ENCODE results near the gene SND1. TPM values are rescaled to one million over a fixed set of nuclear protein-coding genes. Genes with fewer than 3 reads are reported as not detected.
"Not testable (repeated sequence)": the region's sequence is repeated elsewhere in the genome, so short reads cannot be mapped to it uniquely, and the experiment has no call there.

Gene SND1
- total RNA-seq, 4 donors from 2014 or later = 55.5 to 305 (median 80.1) TPM

DNA sequence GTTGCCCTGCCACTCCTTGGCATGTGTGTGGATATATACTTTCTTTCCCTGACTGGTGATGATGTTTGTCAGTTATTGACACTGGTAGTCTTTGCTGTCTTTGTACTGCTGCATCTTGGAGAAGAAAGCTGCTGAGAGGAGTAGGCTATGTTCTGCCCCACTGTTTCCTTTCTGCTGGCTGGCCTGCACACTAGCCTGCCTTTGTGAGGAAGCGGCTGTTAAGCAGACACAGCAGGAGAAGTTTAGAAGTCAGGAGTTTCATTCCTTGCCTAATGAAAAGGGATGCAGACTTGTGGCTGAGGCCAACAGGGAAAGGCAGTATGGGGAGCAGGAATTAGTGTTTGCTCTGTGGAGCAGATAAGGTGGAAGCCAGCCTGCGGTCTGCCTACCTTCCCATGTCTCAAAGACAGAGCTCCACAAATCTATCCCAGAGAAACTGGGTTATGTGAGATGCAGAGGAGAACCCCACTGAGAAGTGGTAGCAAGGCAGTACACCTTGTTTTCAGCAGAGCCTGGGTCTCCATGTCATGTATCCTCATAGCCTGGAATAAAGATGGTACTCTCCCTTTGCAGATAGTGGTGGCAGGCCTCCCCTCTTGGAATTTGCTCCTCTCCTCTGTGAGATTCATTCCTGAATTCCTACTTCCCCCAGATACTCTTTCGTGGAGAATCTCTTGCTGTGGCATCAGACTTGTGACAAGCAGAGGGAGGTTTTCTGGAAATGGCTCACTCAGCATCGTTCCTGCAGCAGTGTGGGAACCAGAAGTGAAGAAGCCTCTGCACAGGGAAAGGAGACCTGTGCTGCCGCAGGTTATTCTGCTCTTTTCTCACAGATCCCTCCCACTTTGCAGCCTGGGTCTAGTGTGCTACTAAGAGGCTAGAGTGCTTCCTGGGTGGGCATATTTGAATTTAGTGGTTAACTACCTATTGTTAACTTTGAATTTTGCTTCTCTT lies 249.0 kb downstream of the SND1 start:
- H3K27ac ChIP-seq = no peak overlapping the region
- TF ChIP-seq CTCF (IDR thresholded peaks at IDR 0.05) = no peak
- no peak for TF ChIP-seq POLR2A (IDR thresholded peaks at IDR 0.05)
- H3K27me3 ChIP-seq = no peaks in the 10 kb centered on the region
- no peak for DNase-seq
- no peaks in the 10 kb centered on the region for H3K36me3 ChIP-seq
- H3K4me1 ChIP-seq = peaks cover 0 to 28% (median 1%) of the 10 kb centered on the region in 4 donors
- H3K4me3 ChIP-seq = no peak overlapping the region
- no peaks in the 10 kb centered on the region for H3K9me3 ChIP-seq

DNA sequence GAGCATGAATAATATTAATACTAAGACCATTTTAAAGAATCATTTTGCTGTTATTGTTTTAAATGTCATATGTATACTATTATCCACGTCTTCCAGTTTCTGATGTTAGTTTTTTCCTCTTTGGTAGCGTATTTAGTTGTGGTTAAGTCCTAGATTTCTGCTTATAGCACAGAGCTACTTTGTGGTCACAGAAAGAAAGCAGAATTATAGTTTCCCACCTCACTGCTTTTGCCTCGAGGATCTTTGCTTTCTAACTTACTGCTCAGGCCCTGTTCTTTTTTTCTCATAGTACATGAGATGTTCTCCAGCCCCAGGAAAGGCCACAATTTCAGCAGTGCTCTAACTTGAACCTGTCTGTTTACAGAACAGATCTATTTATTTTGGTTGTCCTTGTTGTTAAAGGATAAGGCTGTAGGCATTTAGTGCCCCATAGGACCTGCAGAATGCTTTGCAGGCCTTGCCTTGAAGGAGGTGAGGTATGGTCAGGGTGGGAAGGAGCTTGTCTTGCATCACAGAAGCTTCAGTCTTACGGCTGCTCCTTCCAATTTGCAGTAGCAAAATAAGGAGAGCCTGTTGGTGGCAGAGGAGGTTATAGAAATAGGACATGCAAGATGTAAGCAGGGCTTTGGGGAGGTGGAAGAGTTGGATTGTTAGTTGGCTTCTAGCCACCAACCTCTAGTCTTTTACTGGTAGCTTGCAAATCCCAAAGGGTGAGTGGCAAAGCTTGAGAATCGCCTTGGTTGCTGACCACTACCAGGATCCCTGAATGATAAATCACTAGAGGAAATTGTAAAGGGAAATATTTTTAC lies 250.1 kb downstream of the SND1 start:
- H3K4me1 ChIP-seq = peaks cover 0 to 34% (median 1%) of the 10 kb centered on the region in 4 donors
- no peaks in the 10 kb centered on the region for H3K27me3 ChIP-seq
- no peak overlapping the region for H3K4me3 ChIP-seq
- H3K9me3 ChIP-seq = no peaks in the 10 kb centered on the region
- H3K27ac ChIP-seq = no peak overlapping the region
- no peaks in the 10 kb centered on the region for H3K36me3 ChIP-seq
- DNase-seq = no peak
- TF ChIP-seq POLR2A (IDR thresholded peaks at IDR 0.05) = no peak
- TF ChIP-seq CTCF (IDR thresholded peaks at IDR 0.05) = no peak

- not testable (repeated sequence) for DNase-seq, H3K4me3 ChIP-seq, H3K36me3 ChIP-seq, H3K27ac ChIP-seq, H3K9me3 ChIP-seq, H3K27me3 ChIP-seq
- H3K4me1 ChIP-seq = peaks cover 0 to 38% (median 1%) of the 10 kb centered on the region in 4 donors
Observed at GRCh38 chr7:127902753-127903152, 250.8 kb downstream of the SND1 start.

- Histone ChIP-seq H3K9me3 (no peaks in the 10 kb centered on the region), H3K27ac (no peak overlapping the region), H3K36me3 (no peaks in the 10 kb centered on the region), H3K4me1 (peaks cover 0 to 46% (median 1%) of the 10 kb centered on the region in 4 donors), H3K4me3 (no peak overlapping the region), H3K27me3 (no peaks in the 10 kb centered on the region)
- TF ChIP-seq CTCF (IDR thresholded peaks at IDR 0.05) (no peak), POLR2A (IDR thresholded peaks at IDR 0.05) (no peak)
- no peak for DNase-seq
Observed at GRCh38 chr7:127903892-127904669, 252.1 kb downstream of the SND1 start.

DNA sequence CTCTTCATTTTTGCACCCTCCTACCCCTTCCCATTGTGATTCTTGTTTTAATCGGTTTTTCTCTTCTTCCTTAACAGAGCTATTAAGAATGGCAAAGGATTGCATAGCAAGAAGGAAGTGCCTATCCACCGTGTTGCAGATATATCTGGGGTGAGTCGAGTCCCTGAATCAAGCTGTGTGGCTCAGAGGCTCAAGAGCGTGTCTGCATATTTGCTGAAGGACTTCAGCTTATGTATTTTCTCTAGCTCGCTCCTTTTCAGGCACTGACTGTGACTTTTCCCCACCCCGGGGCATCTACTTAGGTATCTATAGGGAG lies 252.6 kb downstream of the SND1 start:
- no peak for TF ChIP-seq CTCF (IDR thresholded peaks at IDR 0.05)
- no peak for TF ChIP-seq POLR2A (IDR thresholded peaks at IDR 0.05)
- H3K9me3 ChIP-seq = no peaks in the 10 kb centered on the region
- H3K4me3 ChIP-seq = no peak overlapping the region
- H3K4me1 ChIP-seq = peaks cover 0 to 48% (median 3%) of the 10 kb centered on the region in 4 donors
- DNase-seq = no peak
- H3K36me3 ChIP-seq = no peaks in the 10 kb centered on the region
- no peaks in the 10 kb centered on the region for H3K27me3 ChIP-seq
- no peak overlapping the region for H3K27ac ChIP-seq
